Measurements from ENCODE around the gene FAM193A. TPM values are rescaled to one million over a fixed set of nuclear protein-coding genes. Genes with fewer than 3 reads are reported as not detected.
A peak's percentile ranks its signal among the peaks of the same experiment; 100 is the strongest.

Gene FAM193A
- polyA plus RNA-seq, 1 donor (not counting 4 experiments of a cell fraction or from before 2014, with no cell fraction given) = 3.6 TPM

- TF ChIP-seq, protein P1, sequence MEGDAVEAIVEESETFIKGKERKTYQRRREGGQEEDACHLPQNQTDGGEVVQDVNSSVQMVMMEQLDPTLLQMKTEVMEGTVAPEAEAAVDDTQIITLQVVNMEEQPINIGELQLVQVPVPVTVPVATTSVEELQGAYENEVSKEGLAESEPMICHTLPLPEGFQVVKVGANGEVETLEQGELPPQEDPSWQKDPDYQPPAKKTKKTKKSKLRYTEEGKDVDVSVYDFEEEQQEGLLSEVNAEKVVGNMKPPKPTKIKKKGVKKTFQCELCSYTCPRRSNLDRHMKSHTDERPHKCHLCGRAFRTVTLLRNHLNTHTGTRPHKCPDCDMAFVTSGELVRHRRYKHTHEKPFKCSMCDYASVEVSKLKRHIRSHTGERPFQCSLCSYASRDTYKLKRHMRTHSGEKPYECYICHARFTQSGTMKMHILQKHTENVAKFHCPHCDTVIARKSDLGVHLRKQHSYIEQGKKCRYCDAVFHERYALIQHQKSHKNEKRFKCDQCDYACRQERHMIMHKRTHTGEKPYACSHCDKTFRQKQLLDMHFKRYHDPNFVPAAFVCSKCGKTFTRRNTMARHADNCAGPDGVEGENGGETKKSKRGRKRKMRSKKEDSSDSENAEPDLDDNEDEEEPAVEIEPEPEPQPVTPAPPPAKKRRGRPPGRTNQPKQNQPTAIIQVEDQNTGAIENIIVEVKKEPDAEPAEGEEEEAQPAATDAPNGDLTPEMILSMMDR (optimal IDR thresholded peaks at IDR 0.05 in 1 of 3, IDR thresholded peaks at IDR 0.05 in 1 of 3, conservative IDR thresholded peaks at IDR 0.05 in 1 of 3; ENCODE audit: extremely low read depth in 1 of 3, insufficient read depth in 2 of 3, low read length in 3 of 3) = no peak
- no peak for TF ChIP-seq EZH2 (IDR thresholded peaks at IDR 0.05; ENCODE audit: low read length)
- H3K9me3 ChIP-seq (ENCODE audit: control insufficient read depth, low read depth, low read length) = no peaks in the 10 kb centered on the region
- H3K27me3 ChIP-seq (ENCODE audit: control insufficient read depth, extremely low read depth, insufficient read depth, low read length) = no peaks in the 10 kb centered on the region
- H2AFZ ChIP-seq (ENCODE audit: control insufficient read depth, low read length) = no peak overlapping the region
- dilution Hi-C loops (cut with MboI; ENCODE audit: extremely low pct_ligation_motif_present, low sequenced_read_pairs) = no loop called here
- H3K9ac ChIP-seq (ENCODE audit: control insufficient read depth, extremely low read depth, insufficient read depth, low read length) = no peak overlapping the region
- H4K20me1 ChIP-seq (ENCODE audit: control insufficient read depth, extremely low read depth, insufficient read depth, low read length) = no peaks in the 10 kb centered on the region
- no peak overlapping the region for H3K4me2 ChIP-seq (ENCODE audit: control insufficient read depth, extremely low read depth, insufficient read depth, low read depth, low read length)
- H3K9me1 ChIP-seq (ENCODE audit: control insufficient read depth, extremely low read depth, insufficient read depth, low read length) = no peaks in the 10 kb centered on the region
- H3K27ac ChIP-seq (ENCODE audit: control insufficient read depth, insufficient read depth, low read length) = no peak overlapping the region
- H3K4me3 ChIP-seq (ENCODE audit: control insufficient read depth in 2 of 3, extremely low read depth in 1 of 3, insufficient read depth in 2 of 3, low read depth in 1 of 3, low read length in 3 of 3) = no peak overlapping the region
- FAIRE-seq = no peak
- no peak for DNase-seq (ENCODE audit: low read depth, low spot score)
- no peaks in the 10 kb centered on the region for H3K79me2 ChIP-seq (ENCODE audit: control insufficient read depth, insufficient read depth, low read length)
- H3K4me1 ChIP-seq (ENCODE audit: control insufficient read depth, extremely low read depth, insufficient read depth, low read length) = no peaks in the 10 kb centered on the region
- no peaks in the 10 kb centered on the region for H3K36me3 ChIP-seq (ENCODE audit: control insufficient read depth in 2 of 2, extremely low read depth in 1 of 2, insufficient read depth in 2 of 2, low read length in 2 of 2)
Observed at GRCh38 chr4:2526559-2526958, 9.9 kb upstream of the FAM193A start.

DNA sequence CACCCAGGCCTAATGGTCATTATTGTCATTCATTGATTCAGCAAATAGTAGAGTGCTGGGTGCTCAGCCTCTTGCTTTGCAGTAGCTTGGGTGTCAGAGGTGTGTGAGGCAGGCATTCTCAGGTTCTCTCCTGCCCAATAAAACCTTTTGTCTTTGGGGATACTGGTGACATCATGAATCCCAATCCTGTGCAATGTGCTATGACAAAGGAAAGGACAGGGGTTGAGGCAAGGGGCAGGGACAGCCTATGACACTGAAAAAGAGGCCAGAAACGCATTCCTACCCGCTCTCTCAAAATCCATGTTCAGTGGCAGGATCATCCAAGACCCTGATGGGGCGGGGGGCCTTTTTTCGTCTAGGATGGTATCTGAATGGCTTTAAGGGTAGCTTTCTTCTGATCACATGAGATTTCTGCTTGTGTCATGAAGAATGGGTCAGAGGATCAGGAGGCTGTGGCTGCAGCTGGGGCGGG lies 1.5 kb upstream of the FAM193A start:
- H3K9me1 ChIP-seq (ENCODE audit: control insufficient read depth, extremely low read depth, insufficient read depth, low read length) = no peaks in the 10 kb centered on the region
- DNase-seq (ENCODE audit: low read depth, low spot score) (no peak), FAIRE-seq (no peak)
- H3K9ac ChIP-seq (ENCODE audit: control insufficient read depth, extremely low read depth, insufficient read depth, low read length) = peak overlapping the region; percentile 94
- H3K27me3 ChIP-seq (ENCODE audit: control insufficient read depth, extremely low read depth, insufficient read depth, low read length) = no peaks in the 10 kb centered on the region
- H3K9me3 ChIP-seq (ENCODE audit: control insufficient read depth, low read depth, low read length) = no peaks in the 10 kb centered on the region
- H4K20me1 ChIP-seq (ENCODE audit: control insufficient read depth, extremely low read depth, insufficient read depth, low read length) = no peaks in the 10 kb centered on the region
- dilution Hi-C loops (cut with MboI; ENCODE audit: extremely low pct_ligation_motif_present, low sequenced_read_pairs) = no loop called here
- peak overlapping the region; percentile 79 for H3K4me2 ChIP-seq (ENCODE audit: control insufficient read depth, extremely low read depth, insufficient read depth, low read depth, low read length)
- TF ChIP-seq, protein P1 (optimal IDR thresholded peaks at IDR 0.05 in 1 of 3, IDR thresholded peaks at IDR 0.05 in 1 of 3, conservative IDR thresholded peaks at IDR 0.05 in 1 of 3; ENCODE audit: extremely low read depth in 1 of 3, insufficient read depth in 2 of 3, low read length in 3 of 3) = no peak
- no peak for TF ChIP-seq EZH2 (IDR thresholded peaks at IDR 0.05; ENCODE audit: low read length)
- peak overlapping the region; percentile 86 for H3K27ac ChIP-seq (ENCODE audit: control insufficient read depth, insufficient read depth, low read length)
- H3K79me2 ChIP-seq (ENCODE audit: control insufficient read depth, insufficient read depth, low read length) = peaks cover 30% of the 10 kb centered on the region
- H3K4me3 ChIP-seq (ENCODE audit: control insufficient read depth in 2 of 3, extremely low read depth in 1 of 3, insufficient read depth in 2 of 3, low read depth in 1 of 3, low read length in 3 of 3) = peak overlapping the region; percentile 75 to 82 (median 78)
- peaks cover 6% of the 10 kb centered on the region for H3K4me1 ChIP-seq (ENCODE audit: control insufficient read depth, extremely low read depth, insufficient read depth, low read length)
- peak overlapping the region; percentile 32 for H2AFZ ChIP-seq (ENCODE audit: control insufficient read depth, low read length)
- H3K36me3 ChIP-seq (ENCODE audit: control insufficient read depth in 2 of 2, extremely low read depth in 1 of 2, insufficient read depth in 2 of 2, low read length in 2 of 2) = peaks cover 0 to 1% of the 10 kb centered on the region in 2 experiments
